ENCODE results near the gene PPP1R14C. TPM values are rescaled to one million over a fixed set of nuclear protein-coding genes. Genes with fewer than 3 reads are reported as not detected.

The PPP1R14C gene
- total RNA-seq, 1 experiment from 2014 or later: 12.1 TPM

DNA sequence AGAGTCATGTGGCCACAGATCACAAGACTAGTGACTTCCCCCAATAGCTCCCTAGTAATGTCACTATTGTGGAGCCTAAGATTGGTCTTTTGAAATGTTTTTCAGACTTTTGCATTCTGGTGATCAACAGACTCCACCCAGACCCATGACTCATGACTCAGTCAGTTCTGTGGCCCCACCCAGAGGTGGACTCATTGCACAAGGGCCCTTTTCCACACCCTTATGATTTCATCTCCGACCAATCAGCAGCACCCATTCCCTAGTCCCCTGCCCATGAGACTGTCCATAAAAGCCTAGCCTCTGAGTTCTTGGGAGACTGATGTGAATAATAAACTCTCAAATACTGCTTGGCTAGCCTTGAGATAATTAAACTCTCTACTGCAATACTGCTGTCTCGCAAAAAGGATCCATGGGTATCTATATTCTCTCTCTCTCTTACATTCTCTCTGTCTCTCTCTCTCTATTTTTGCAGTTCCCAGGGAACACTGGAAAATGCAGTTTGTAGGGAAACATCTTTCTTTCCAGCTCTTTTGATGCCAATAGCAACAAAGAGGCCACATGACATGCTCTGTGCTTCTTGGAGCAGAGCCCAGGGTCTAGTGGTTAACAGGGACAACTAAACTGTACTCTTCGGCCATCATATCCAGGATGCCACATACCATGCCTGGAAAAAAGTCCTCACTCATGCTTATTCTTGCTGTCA lies 154.6 kb downstream of the PPP1R14C start:
- intact Hi-C loops (cut with micrococcal nuclease; ENCODE audit: unreplicated experiment): no loop called here
- peak in 1 of 2 experiments; percentile 14 for DNase-seq
- Histone ChIP-seq H3K9me2 (ENCODE audit: insufficient read depth) (no peaks in the 10 kb centered on the region), H3K4me1 (replicated peaks; ENCODE audit: insufficient read depth) (peaks cover 24% of the 10 kb centered on the region), H3K79me2 (ENCODE audit: low read depth) (no peaks in the 10 kb centered on the region), H3F3A (ENCODE audit: insufficient read depth, low read depth) (peaks cover 4% of the 10 kb centered on the region; the same call in 1 of the 2 replicates), H3K36me3 (ENCODE audit: low read depth) (no peaks in the 10 kb centered on the region), H4K20me1 (ENCODE audit: insufficient read depth) (no peaks in the 10 kb centered on the region), H3K27ac (no peak overlapping the region), H3K27me3 (ENCODE audit: insufficient read depth, low read depth) (no peaks in the 10 kb centered on the region), H3K4me3 (no peak overlapping the region), H2AFZ (no peak overlapping the region), H3K9me3 (ENCODE audit: insufficient read depth, low read depth) (peaks cover 14% of the 10 kb centered on the region; the same call in 1 of the 2 replicates), H3K4me2 (no peak overlapping the region)
- POLR2A ChIA-PET (ENCODE audit: unreplicated experiment): no interaction called here
- TF ChIP-seq CTCF (conservative IDR thresholded peaks at IDR 0.05) (no peak), EZH2 (IDR thresholded peaks at IDR 0.05; ENCODE audit: low read depth) (no peak)
- CTCF ChIA-PET: no interaction called here
- BruUV-seq (replicated peaks): no TSS peak

- H3K4me1 ChIP-seq (replicated peaks; ENCODE audit: insufficient read depth): peaks cover 26% of the 10 kb centered on the region
- no peak overlapping the region for H2AFZ ChIP-seq
- DNase-seq: no peak
- H3K27me3 ChIP-seq (ENCODE audit: insufficient read depth, low read depth): no peaks in the 10 kb centered on the region
- H3K9me2 ChIP-seq (ENCODE audit: insufficient read depth): no peaks in the 10 kb centered on the region
- peaks cover 12% of the 10 kb centered on the region; the same call in 1 of the 2 replicates for H3K9me3 ChIP-seq (ENCODE audit: insufficient read depth, low read depth)
- TF ChIP-seq CTCF (conservative IDR thresholded peaks at IDR 0.05) (no peak), EZH2 (IDR thresholded peaks at IDR 0.05; ENCODE audit: low read depth) (no peak)
- H3K4me3 ChIP-seq: no peak overlapping the region
- ChIA-PET CTCF (no interaction called here), POLR2A (ENCODE audit: unreplicated experiment) (no interaction called here)
- no peaks in the 10 kb centered on the region for H3K36me3 ChIP-seq (ENCODE audit: low read depth)
- H3K27ac ChIP-seq: no peak overlapping the region
- H3K79me2 ChIP-seq (ENCODE audit: low read depth): no peaks in the 10 kb centered on the region
- no peaks in the 10 kb centered on the region for H4K20me1 ChIP-seq (ENCODE audit: insufficient read depth)
- intact Hi-C loops (cut with micrococcal nuclease; ENCODE audit: unreplicated experiment): no loop called here
- H3K4me2 ChIP-seq: no peak overlapping the region
- H3F3A ChIP-seq (ENCODE audit: insufficient read depth, low read depth): peaks cover 2% of the 10 kb centered on the region; the same call in 1 of the 2 replicates
- BruUV-seq (replicated peaks): no TSS peak
Measured at GRCh38 chr6:150298030-150298380, 155.2 kb downstream of the PPP1R14C start.

- Histone ChIP-seq H2AFZ (no peak overlapping the region), H3K9me2 (ENCODE audit: insufficient read depth) (no peaks in the 10 kb centered on the region), H3K79me2 (ENCODE audit: low read depth) (no peaks in the 10 kb centered on the region), H3K4me1 (replicated peaks; ENCODE audit: insufficient read depth) (peaks cover 19% of the 10 kb centered on the region), H4K20me1 (ENCODE audit: insufficient read depth) (no peaks in the 10 kb centered on the region), H3K4me2 (no peak overlapping the region), H3K9me3 (ENCODE audit: insufficient read depth, low read depth) (peaks cover 12% of the 10 kb centered on the region; the same call in 1 of the 2 replicates), H3K27ac (no peak overlapping the region), H3F3A (ENCODE audit: insufficient read depth, low read depth) (no peaks in the 10 kb centered on the region; the same call in 1 of the 2 replicates), H3K27me3 (ENCODE audit: insufficient read depth, low read depth) (no peaks in the 10 kb centered on the region), H3K36me3 (ENCODE audit: low read depth) (no peaks in the 10 kb centered on the region), H3K4me3 (no peak overlapping the region)
- TF ChIP-seq EZH2 (IDR thresholded peaks at IDR 0.05; ENCODE audit: low read depth) (no peak), CTCF (conservative IDR thresholded peaks at IDR 0.05) (no peak)
- no TSS peak for BruUV-seq (replicated peaks)
- DNase-seq: no peak
- intact Hi-C loops (cut with micrococcal nuclease; ENCODE audit: unreplicated experiment): no loop called here
- ChIA-PET POLR2A (ENCODE audit: unreplicated experiment) (no interaction called here), CTCF (no interaction called here)
Measured at GRCh38 chr6:150298676-150299075, 155.8 kb downstream of the PPP1R14C start.

Other genes with a start within 250 kb of the PPP1R14C start
- gene RAET1E, start 244.9 kb upstream of the PPP1R14C start, total RNA-seq (2021): 0.20 TPM in 1 of 2 replicates, not detected in the other
- gene RAET1G, start 219.9 kb upstream of the PPP1R14C start, total RNA-seq (2021): 0.88 TPM in 1 of 2 replicates, not detected in the other
- 2.9 and 4.4 TPM in 2 replicates for gene ULBP2, start 201.0 kb upstream of the PPP1R14C start, total RNA-seq (2021)
- gene ULBP1, start 179.1 kb upstream of the PPP1R14C start, total RNA-seq (2021): 2.8 and 3.3 TPM in 2 replicates
- gene RAET1L, start 117.5 kb upstream of the PPP1R14C start, total RNA-seq (2021): 1.2 and 2.8 TPM in 2 replicates
- 3.8 and 4.2 TPM in 2 replicates for gene ULBP3, start 73.9 kb upstream of the PPP1R14C start, total RNA-seq (2021)
- not detected in 2 replicates for gene IYD, start 226.0 kb downstream of the PPP1R14C start, total RNA-seq (2021)

Data from PC-9 (cell line).